ENCODE measurements around the gene PRPH. TPM values are rescaled to one million over a fixed set of nuclear protein-coding genes. Genes with fewer than 3 reads are reported as not detected.

PRPH gene
- total and polyA plus RNA-seq, 9 of the 15 experiments (the other 6 are each of a cell fraction or from before 2014, with no cell fraction given) = 0.27 to 1.9 (median 1.3) TPM; not detected in 1

DNA sequence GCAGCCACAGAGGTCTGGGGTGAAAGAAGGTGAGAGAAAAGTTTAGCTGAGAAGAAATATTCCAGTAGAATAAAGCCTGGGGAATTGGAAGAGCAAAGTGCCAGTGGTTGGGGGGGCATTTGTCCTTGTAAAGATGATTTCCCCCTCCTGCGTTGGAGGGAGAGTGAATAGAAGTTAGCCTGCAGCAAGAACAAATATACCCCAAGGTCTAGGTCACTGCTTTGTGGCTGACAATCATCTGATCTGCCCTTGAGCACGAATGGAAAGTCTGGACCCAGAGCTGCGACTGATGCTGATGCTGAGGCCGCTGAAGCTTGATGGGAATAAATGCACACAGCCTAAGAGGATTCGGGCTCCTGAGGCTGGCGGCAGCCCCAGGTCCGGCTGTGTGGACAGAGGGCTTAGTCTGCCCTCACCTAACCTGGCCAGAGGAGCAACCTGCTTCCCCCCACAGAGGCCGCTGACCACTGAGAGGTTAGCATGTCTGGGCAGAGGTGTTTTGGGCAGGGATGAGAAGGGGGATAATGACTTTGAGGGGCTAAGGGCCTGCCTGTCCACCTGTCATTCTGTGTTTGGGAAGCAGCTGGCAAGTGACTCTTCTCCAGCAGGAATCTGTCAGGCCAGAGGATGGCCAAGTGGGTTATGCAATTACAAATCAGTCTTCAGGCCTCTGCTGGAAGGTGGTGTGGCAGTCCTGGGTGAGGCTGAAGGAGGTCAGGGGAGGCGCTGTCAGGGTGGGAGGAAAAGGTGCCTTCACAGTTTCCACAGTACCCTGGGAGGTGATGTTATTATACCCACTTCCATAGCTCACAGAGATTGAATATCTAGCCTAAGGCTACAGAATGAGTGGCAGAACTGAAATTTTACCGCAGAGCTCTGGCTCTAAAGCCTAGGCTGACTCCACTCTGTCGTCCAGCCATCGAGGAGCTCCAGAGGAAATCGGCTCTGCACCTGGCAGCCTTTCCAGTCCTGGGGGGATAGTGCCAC lies 18.4 kb upstream of the PRPH start:
- peak overlapping the region in 1 of 2 experiments; percentile 64; a peak in 2 of 4 replicates for H3K9ac ChIP-seq (ENCODE audit: insufficient read depth in 1 of 2, low read depth in 2 of 2, low read length in 2 of 2)
- WGBS (ENCODE audit: insufficient coverage, low coverage, missing lambda C conversion rate) = 56% methylated on average over 13 of the region's 13 CpGs
- H3K9me1 ChIP-seq (ENCODE audit: control insufficient read depth, insufficient read depth, low read length) = no peaks in the 10 kb centered on the region
- H4K20me1 ChIP-seq (replicated peaks; ENCODE audit: control insufficient read depth, insufficient read depth, low read length) = peaks cover 20% of the 10 kb centered on the region
- ChIA-PET POLR2A (interaction anchor here (0.5 to 7.5 kb wide), 10 partner anchors 9 to 146 kb away, joined by 3 to 141 read pairs (median 4); partner anchors contain the start of genes PRPH, TUBA1B and TUBA1C), CTCF (ENCODE audit: low intra/inter-chr PET ratio) (no interaction called here)
- no peaks in the 10 kb centered on the region for H3K79me2 ChIP-seq (ENCODE audit: control insufficient read depth, insufficient read depth, low read length)
- H3K27ac ChIP-seq (ENCODE audit: extremely low read depth, low read depth, low read length) = no peak overlapping the region
- intact Hi-C loops (cut with micrococcal nuclease) = no loop called here
- FAIRE-seq (no peak), ATAC-seq (no peak), DNase-seq (ENCODE audit: extremely low read depth in 1 of 4, low spot score in 3 of 4) (no peak)
- no peaks in the 10 kb centered on the region for H3K9me3 ChIP-seq (replicated peaks; ENCODE audit: control insufficient read depth, insufficient read depth, low read depth, low read length)
- peaks cover 5 to 8% of the 10 kb centered on the region in 2 experiments; a peak in 3 of 5 replicates for H3K4me1 ChIP-seq (replicated peaks in 1 of 2; ENCODE audit: control insufficient read depth in 2 of 2, insufficient read depth in 2 of 2, low read length in 2 of 2)
- peaks cover 21% of the 10 kb centered on the region for H3K36me3 ChIP-seq (ENCODE audit: control insufficient read depth, insufficient read depth, low read length)
- no peak overlapping the region for H3K4me2 ChIP-seq (ENCODE audit: insufficient read depth, low read length)
- no peak overlapping the region for H3K4me3 ChIP-seq
- no TSS peak for BruUV-seq (replicated peaks)
- in situ Hi-C loops (cut with MboI) = no loop called here
- no peak overlapping the region for H2AFZ ChIP-seq (ENCODE audit: low read depth, low read length)
- no peaks in the 10 kb centered on the region for H3K27me3 ChIP-seq (ENCODE audit: control insufficient read depth in 2 of 2, insufficient read depth in 2 of 2, low read length in 2 of 2)
- TF ChIP-seq NR0B1 (IDR thresholded peaks at IDR 0.05; ENCODE audit: partially characterized antibody) (no peak), ZNF77 (CRISPR knock-in tag; IDR thresholded peaks at IDR 0.05) (no peak), STAT5B (CRISPR knock-in tag; IDR thresholded peaks at IDR 0.05) (no peak), POLR3G (IDR thresholded peaks at IDR 0.05; ENCODE audit: extremely low read depth, insufficient read length, insufficient replicate concordance) (no peak), E2F8 (IDR thresholded peaks at IDR 0.05; ENCODE audit: low read depth, partially characterized antibody) (no peak), STAG1 (CRISPR knock-in tag; IDR thresholded peaks at IDR 0.05; ENCODE audit: borderline replicate concordance) (no peak)
- TF ChIP-seq, protein P1, sequence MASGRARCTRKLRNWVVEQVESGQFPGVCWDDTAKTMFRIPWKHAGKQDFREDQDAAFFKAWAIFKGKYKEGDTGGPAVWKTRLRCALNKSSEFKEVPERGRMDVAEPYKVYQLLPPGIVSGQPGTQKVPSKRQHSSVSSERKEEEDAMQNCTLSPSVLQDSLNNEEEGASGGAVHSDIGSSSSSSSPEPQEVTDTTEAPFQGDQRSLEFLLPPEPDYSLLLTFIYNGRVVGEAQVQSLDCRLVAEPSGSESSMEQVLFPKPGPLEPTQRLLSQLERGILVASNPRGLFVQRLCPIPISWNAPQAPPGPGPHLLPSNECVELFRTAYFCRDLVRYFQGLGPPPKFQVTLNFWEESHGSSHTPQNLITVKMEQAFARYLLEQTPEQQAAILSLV (tag; IDR thresholded peaks at IDR 0.05) = no peak
- TF ChIP-seq, protein P2, sequence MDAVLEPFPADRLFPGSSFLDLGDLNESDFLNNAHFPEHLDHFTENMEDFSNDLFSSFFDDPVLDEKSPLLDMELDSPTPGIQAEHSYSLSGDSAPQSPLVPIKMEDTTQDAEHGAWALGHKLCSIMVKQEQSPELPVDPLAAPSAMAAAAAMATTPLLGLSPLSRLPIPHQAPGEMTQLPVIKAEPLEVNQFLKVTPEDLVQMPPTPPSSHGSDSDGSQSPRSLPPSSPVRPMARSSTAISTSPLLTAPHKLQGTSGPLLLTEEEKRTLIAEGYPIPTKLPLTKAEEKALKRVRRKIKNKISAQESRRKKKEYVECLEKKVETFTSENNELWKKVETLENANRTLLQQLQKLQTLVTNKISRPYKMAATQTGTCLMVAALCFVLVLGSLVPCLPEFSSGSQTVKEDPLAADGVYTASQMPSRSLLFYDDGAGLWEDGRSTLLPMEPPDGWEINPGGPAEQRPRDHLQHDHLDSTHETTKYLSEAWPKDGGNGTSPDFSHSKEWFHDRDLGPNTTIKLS (IDR thresholded peaks at IDR 0.05; ENCODE audit: borderline replicate concordance, low read depth) = no peak
- TF ChIP-seq, protein P3, sequence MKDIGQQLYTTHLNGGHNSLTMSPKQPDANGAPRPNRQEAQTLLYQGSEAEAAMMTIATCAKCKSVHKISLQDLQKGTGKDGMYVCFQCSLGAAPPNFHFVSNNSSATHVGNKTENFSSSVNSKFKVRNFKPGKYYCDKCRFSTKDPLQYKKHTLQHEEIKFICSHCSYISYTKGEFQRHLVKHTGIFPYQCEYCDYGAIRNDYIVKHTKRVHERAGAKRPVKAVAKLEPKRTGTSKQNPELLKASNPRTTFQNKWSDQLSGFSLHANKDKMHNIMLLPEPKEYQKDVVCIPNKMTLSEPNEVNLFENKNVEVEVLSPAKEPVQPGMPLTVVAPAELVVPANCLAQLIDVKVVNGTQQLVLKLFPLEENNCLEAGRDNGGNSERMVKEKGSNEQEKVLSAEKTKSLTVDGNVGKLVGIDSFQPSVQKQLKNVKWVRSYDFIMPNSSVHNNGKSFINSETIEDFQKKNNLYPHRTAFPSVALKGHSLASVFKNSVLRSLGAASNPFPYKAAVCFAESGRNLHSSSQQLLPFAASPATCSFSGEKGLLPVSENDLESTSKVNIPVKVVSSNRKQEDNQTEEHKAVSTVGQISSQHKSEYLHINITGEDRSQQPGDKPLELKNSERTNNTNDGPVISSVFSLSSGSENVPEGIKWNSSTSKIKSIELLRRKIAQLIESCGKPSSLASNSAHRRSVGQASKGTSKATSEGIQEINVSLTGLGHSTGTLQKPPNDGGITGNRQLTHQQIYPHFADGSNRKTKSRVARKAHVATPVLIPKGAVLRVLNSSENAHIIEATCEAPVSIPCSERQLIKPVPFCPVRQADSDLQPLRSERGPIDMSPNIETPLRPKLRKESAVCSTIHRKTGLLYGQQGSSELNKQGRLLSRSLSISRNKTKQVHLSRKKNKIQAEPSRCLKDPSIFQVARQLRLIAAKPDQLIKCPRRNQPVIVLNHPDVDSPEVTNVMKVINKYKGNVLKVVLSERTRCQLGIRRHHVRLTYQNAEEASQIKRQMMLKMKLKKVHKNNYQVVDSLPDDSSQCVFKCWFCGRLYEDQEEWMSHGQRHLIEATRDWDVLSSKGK (CRISPR knock-in tag; IDR thresholded peaks at IDR 0.05) = no peak

Data from K562 (cell line).